ENCODE data around the gene PPP1R15B.

DNA sequence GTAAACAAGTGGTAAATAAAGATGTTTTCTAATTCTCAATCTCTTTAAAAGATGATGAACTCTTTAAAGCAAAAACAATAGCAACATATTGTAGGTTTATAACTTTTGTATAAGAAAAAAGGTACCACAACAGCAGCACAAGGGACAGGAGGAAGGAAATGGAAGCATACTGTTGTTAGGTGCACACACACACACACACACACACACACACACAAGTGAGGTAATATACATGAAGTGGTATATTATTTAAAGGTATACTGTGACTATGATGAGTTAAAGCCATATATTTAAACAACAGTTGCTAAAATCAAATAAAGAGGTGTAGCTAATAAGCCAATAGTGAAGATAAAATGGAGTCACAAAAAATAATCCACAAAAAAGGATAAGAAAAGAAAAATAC is 20.0 kb downstream of the PPP1R15B start:
- no peak for TF ChIP-seq EZH2phosphoT487 (IDR thresholded peaks at IDR 0.05; ENCODE audit: borderline replicate concordance, low read depth, low read length)
- TF ChIP-seq, protein P1, sequence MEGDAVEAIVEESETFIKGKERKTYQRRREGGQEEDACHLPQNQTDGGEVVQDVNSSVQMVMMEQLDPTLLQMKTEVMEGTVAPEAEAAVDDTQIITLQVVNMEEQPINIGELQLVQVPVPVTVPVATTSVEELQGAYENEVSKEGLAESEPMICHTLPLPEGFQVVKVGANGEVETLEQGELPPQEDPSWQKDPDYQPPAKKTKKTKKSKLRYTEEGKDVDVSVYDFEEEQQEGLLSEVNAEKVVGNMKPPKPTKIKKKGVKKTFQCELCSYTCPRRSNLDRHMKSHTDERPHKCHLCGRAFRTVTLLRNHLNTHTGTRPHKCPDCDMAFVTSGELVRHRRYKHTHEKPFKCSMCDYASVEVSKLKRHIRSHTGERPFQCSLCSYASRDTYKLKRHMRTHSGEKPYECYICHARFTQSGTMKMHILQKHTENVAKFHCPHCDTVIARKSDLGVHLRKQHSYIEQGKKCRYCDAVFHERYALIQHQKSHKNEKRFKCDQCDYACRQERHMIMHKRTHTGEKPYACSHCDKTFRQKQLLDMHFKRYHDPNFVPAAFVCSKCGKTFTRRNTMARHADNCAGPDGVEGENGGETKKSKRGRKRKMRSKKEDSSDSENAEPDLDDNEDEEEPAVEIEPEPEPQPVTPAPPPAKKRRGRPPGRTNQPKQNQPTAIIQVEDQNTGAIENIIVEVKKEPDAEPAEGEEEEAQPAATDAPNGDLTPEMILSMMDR (conservative IDR thresholded peaks at IDR 0.05; ENCODE audit: low read length), result no peak
